ENCODE measurements around the gene HK1. TPM values are rescaled to one million over a fixed set of nuclear protein-coding genes. Genes with fewer than 3 reads are reported as not detected.
"Not testable (repeated sequence)": the region's sequence is repeated elsewhere in the genome, so short reads cannot be mapped to it uniquely, and the experiment has no call there.

HK1 gene
- polyA plus RNA-seq, 1 experiment = 47.5 TPM

- ChIA-PET CTCF (interaction anchor here (1.2 kb wide), 1 partner anchor 14 kb away, joined by 3 read pairs; no protein-coding TSS in a partner anchor), POLR2A (no interaction called here)
- Histone ChIP-seq H3K36me3 (ENCODE audit: control insufficient read depth, insufficient read depth, low read length) (no peaks in the 10 kb centered on the region), H3K27me3 (ENCODE audit: control insufficient read depth, insufficient read depth, low read length) (peaks cover 8% of the 10 kb centered on the region; the same call in 1 of the 2 replicates), H3K4me3 (ENCODE audit: low read depth, low read length) (no peak overlapping the region)
- TF ChIP-seq CTCF (IDR thresholded peaks at IDR 0.05; ENCODE audit: insufficient read depth, low read depth, low read length) = no peak
- DNase-seq (ENCODE audit: low read depth) = no peak
Measured at GRCh38 chr10:69303632-69304051, 25.3 kb downstream of the HK1 start.

GRCh38 chr10:69306421-69306820 lies 28.1 kb downstream of the HK1 start:
- H3K36me3 ChIP-seq (ENCODE audit: control insufficient read depth, insufficient read depth, low read length) = no peaks in the 10 kb centered on the region
- H3K27me3 ChIP-seq (ENCODE audit: control insufficient read depth, insufficient read depth, low read length) = peaks cover 8% of the 10 kb centered on the region; the same call in 1 of the 2 replicates
- no peak for TF ChIP-seq CTCF (IDR thresholded peaks at IDR 0.05; ENCODE audit: insufficient read depth, low read depth, low read length)
- POLR2A ChIA-PET = no interaction called here
- no peak for DNase-seq (ENCODE audit: low read depth)
- CTCF ChIA-PET = interaction anchor here (0.6 kb wide), 1 partner anchor 69 kb away, joined by 3 read pairs; no protein-coding TSS in a partner anchor
- H3K4me3 ChIP-seq (ENCODE audit: low read depth, low read length) = no peak overlapping the region

GRCh38 chr10:69307434-69307833 lies 29.1 kb downstream of the HK1 start:
- Histone ChIP-seq H3K36me3 (ENCODE audit: control insufficient read depth, insufficient read depth, low read length) (no peaks in the 10 kb centered on the region), H3K27me3 (ENCODE audit: control insufficient read depth, insufficient read depth, low read length) (peaks cover 8% of the 10 kb centered on the region; the same call in 1 of the 2 replicates), H3K4me3 (ENCODE audit: low read depth, low read length) (no peak overlapping the region)
- ChIA-PET CTCF (interaction anchor here (0.6 kb wide), 1 partner anchor 29 kb away, joined by 4 read pairs; the partner anchor contains the start of gene HK1), POLR2A (no interaction called here)
- DNase-seq (ENCODE audit: low read depth) = no peak
- no peak for TF ChIP-seq CTCF (IDR thresholded peaks at IDR 0.05; ENCODE audit: insufficient read depth, low read depth, low read length)

- H3K4me3 ChIP-seq (ENCODE audit: low read depth, low read length); POLR2A ChIA-PET; H3K27me3 ChIP-seq (ENCODE audit: control insufficient read depth, insufficient read depth, low read length); DNase-seq (ENCODE audit: low read depth); H3K36me3 ChIP-seq (ENCODE audit: control insufficient read depth, insufficient read depth, low read length); CTCF ChIA-PET: not testable (repeated sequence)
Measured at GRCh38 chr10:69308304-69308703, 30.0 kb downstream of the HK1 start.

GRCh38 chr10:69311309-69311708 lies 33.0 kb downstream of the HK1 start:
- H3K36me3 ChIP-seq (ENCODE audit: control insufficient read depth, insufficient read depth, low read length) = no peaks in the 10 kb centered on the region
- H3K27me3 ChIP-seq (ENCODE audit: control insufficient read depth, insufficient read depth, low read length) = peaks cover 4% of the 10 kb centered on the region; the same call in 1 of the 2 replicates
- TF ChIP-seq CTCF (IDR thresholded peaks at IDR 0.05; ENCODE audit: insufficient read depth, low read depth, low read length) = no peak
- CTCF ChIA-PET = no interaction called here
- POLR2A ChIA-PET = no interaction called here
- DNase-seq (ENCODE audit: low read depth) = no peak
- no peak overlapping the region for H3K4me3 ChIP-seq (ENCODE audit: low read depth, low read length)

- no peak for TF ChIP-seq CTCF (IDR thresholded peaks at IDR 0.05; ENCODE audit: insufficient read depth, low read depth, low read length)
- Histone ChIP-seq H3K27me3 (ENCODE audit: control insufficient read depth, insufficient read depth, low read length) (no peaks in the 10 kb centered on the region), H3K36me3 (ENCODE audit: control insufficient read depth, insufficient read depth, low read length) (no peaks in the 10 kb centered on the region), H3K4me3 (ENCODE audit: low read depth, low read length) (no peak overlapping the region)
- POLR2A ChIA-PET = no interaction called here
- CTCF ChIA-PET = no interaction called here
- DNase-seq (ENCODE audit: low read depth) = no peak
Measured at GRCh38 chr10:69312528-69312927, 34.2 kb downstream of the HK1 start.

All from BJ (cell line).